ENCODE measurements around the gene METTL15. TPM values are rescaled to one million over a fixed set of nuclear protein-coding genes. Genes with fewer than 3 reads are reported as not detected.

Gene METTL15
- total RNA-seq, 1 donor from 2014 or later: 11.3 TPM

DNA sequence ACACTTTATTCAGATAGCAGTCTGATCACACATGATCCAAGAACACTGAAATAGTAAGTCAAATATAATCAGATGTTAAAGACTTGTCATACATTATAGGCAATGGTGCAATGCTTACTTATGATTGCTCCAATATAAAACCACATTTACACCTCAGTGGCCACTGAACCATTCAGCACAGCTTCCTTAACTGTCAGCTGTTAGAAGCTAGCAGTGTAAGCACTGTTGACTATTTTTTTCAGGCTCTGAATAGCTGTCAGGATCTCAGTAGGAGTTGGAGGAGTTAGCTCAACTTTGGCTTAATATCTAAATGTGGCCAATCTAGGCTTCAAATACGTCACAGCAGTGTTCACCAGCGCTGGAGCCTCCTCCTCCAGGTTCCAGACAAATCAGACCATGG lies 36.6 kb downstream of the METTL15 start:
- peak; percentile 13 for DNase-seq (ENCODE audit: low read depth)
- no peak overlapping the region for H3K4me3 ChIP-seq (ENCODE audit: low read depth, low read length)
- TF ChIP-seq, protein P1, sequence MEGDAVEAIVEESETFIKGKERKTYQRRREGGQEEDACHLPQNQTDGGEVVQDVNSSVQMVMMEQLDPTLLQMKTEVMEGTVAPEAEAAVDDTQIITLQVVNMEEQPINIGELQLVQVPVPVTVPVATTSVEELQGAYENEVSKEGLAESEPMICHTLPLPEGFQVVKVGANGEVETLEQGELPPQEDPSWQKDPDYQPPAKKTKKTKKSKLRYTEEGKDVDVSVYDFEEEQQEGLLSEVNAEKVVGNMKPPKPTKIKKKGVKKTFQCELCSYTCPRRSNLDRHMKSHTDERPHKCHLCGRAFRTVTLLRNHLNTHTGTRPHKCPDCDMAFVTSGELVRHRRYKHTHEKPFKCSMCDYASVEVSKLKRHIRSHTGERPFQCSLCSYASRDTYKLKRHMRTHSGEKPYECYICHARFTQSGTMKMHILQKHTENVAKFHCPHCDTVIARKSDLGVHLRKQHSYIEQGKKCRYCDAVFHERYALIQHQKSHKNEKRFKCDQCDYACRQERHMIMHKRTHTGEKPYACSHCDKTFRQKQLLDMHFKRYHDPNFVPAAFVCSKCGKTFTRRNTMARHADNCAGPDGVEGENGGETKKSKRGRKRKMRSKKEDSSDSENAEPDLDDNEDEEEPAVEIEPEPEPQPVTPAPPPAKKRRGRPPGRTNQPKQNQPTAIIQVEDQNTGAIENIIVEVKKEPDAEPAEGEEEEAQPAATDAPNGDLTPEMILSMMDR (IDR thresholded peaks at IDR 0.05; ENCODE audit: insufficient read depth, low read length, severe bottlenecking): no peak
- no peak for FAIRE-seq
- H3K36me3 ChIP-seq (ENCODE audit: control insufficient read depth, insufficient read depth, low read length): no peaks in the 10 kb centered on the region
- H3K27me3 ChIP-seq (ENCODE audit: control insufficient read depth, insufficient read depth, low read length): no peaks in the 10 kb centered on the region

DNA sequence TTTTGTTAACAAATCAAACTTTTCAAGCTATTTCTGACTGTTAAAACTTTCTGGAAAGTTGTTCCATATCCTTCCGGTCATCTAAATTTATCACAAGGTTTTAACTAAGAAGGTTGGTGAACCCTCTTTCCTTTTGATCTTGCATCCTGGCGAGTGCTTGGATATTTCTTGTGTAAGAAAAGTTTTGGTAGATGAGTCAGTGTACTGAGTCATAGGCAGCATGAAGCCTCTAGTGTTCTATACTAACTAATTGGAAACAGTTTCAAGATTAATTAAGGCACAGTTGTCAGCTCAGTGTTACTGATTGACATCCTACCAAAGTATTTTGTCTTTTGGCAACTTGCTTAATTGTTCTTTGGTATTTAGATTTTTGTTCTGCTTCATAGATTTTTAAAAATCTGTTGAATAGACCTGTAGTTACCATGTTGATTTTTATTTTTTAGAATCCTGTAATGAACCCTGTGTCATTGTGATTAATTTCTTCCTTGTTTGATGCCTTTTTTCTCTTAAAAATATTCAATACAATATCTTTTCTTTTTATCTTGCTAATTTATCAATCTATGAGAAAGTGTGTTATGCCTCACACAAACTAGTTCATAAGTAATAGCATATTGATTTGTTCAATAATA lies 38.0 kb downstream of the METTL15 start:
- Histone ChIP-seq H3K27me3 (ENCODE audit: control insufficient read depth, insufficient read depth, low read length) (no peaks in the 10 kb centered on the region), H3K36me3 (ENCODE audit: control insufficient read depth, insufficient read depth, low read length) (no peaks in the 10 kb centered on the region), H3K4me3 (ENCODE audit: low read depth, low read length) (no peak overlapping the region)
- no peak for FAIRE-seq
- TF ChIP-seq, protein P1 (IDR thresholded peaks at IDR 0.05; ENCODE audit: insufficient read depth, low read length, severe bottlenecking): no peak
- DNase-seq (ENCODE audit: low read depth): peak; percentile 93

DNA sequence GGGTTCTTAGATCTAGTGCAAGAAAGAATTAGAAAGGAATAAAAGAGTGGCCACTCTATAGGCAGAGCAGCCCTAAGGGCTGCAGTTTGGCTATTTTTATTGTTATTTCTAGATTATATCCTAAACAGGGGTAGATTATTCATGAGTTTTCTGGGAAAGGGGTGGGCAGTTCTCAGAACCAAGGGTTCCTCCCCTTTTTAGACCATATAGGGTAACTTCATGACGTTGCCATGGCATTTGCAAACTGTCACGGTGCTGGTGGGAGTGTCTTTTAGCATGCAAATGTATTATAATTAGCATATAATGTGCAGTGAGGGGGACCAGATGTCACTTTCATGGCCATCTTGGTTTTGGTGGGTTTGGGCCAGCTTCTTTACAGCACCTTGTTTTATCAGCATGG lies 44.6 kb downstream of the METTL15 start:
- Histone ChIP-seq H3K4me3 (ENCODE audit: low read depth, low read length) (no peak overlapping the region), H3K27me3 (ENCODE audit: control insufficient read depth, insufficient read depth, low read length) (no peaks in the 10 kb centered on the region), H3K36me3 (ENCODE audit: control insufficient read depth, insufficient read depth, low read length) (no peaks in the 10 kb centered on the region)
- no peak for DNase-seq (ENCODE audit: low read depth)
- TF ChIP-seq, protein P1 (IDR thresholded peaks at IDR 0.05; ENCODE audit: insufficient read depth, low read length, severe bottlenecking): no peak
- no peak for FAIRE-seq

DNA sequence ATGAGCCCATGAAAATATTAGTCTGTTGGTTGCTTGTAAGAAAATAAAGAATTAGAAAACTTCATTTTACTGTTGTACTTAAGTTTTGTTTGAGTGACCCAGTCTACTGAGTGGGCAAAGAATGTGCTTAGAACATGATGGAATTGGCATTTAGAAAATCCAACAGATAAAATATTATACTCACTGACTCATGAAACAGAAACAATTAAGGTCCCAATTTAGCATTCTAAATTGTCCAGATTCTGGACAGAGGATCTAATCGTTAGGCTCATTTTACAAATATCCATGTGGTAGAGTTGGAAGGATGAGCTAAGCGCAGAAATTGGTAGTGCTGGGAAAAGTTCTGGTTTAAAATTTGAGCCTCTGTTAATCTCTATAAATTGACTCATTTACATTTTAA lies 45.4 kb downstream of the METTL15 start:
- FAIRE-seq (no peak), DNase-seq (ENCODE audit: low read depth) (no peak)
- Histone ChIP-seq H3K36me3 (ENCODE audit: control insufficient read depth, insufficient read depth, low read length) (no peaks in the 10 kb centered on the region), H3K4me3 (ENCODE audit: low read depth, low read length) (no peak overlapping the region), H3K27me3 (ENCODE audit: control insufficient read depth, insufficient read depth, low read length) (no peaks in the 10 kb centered on the region)
- TF ChIP-seq, protein P1 (IDR thresholded peaks at IDR 0.05; ENCODE audit: insufficient read depth, low read length, severe bottlenecking): no peak

DNA sequence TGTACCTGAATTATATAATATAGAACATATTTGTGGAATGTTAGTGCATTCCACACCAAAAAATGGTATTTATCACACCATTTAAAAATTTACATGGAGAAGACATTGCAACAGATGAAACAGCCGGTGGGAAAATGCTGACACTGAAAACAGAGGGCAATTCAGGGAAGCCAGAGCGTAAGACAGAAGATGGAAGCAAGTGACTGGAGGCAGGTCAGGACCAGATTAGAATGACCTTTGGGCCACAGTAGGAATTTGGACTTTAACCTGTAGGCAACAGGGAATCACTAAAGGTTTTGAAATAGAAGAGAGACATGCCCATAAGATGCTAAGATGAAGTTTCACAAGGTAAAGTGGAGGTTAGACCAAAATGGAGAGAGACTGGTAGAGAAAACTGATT lies 60.5 kb downstream of the METTL15 start:
- FAIRE-seq (no peak), DNase-seq (ENCODE audit: low read depth) (no peak)
- TF ChIP-seq, protein P1 (IDR thresholded peaks at IDR 0.05; ENCODE audit: insufficient read depth, low read length, severe bottlenecking): no peak
- Histone ChIP-seq H3K4me3 (ENCODE audit: low read depth, low read length) (no peak overlapping the region), H3K36me3 (ENCODE audit: control insufficient read depth, insufficient read depth, low read length) (no peaks in the 10 kb centered on the region), H3K27me3 (ENCODE audit: control insufficient read depth, insufficient read depth, low read length) (no peaks in the 10 kb centered on the region)

DNA sequence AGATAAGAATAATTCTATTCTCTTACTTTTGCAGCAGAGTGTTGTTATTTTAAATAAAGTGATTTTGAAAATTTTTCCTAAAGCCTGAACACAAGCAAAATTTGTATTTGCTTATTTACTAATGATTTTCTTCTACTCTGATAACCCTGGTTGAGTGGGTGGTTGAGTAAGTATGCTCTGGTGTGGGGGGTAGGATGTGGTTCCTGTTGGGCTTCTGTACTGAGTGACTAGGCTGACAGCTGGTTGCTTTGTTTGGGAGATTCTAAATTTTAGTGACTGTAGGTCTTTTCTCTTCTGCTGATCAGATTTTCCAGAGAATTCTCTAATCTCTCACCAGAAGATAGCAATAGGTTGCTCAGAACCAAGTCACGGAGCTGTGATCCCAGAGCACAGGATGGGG lies 61.6 kb downstream of the METTL15 start:
- Histone ChIP-seq H3K27me3 (ENCODE audit: control insufficient read depth, insufficient read depth, low read length) (no peaks in the 10 kb centered on the region), H3K36me3 (ENCODE audit: control insufficient read depth, insufficient read depth, low read length) (no peaks in the 10 kb centered on the region), H3K4me3 (ENCODE audit: low read depth, low read length) (no peak overlapping the region)
- DNase-seq (ENCODE audit: low read depth): no peak
- TF ChIP-seq, protein P1 (IDR thresholded peaks at IDR 0.05; ENCODE audit: insufficient read depth, low read length, severe bottlenecking): no peak
- no peak for FAIRE-seq

All from bronchial epithelial cell (primary cell).